Fibroblast of mammary gland (primary cell): ENCODE measurements around the gene ANKRD55.

ENCODE experiments used
- DNase-seq: peaks from one replicate; pipeline ENCODE4 v3.0.0-alpha.2; 2010; ENCODE audit warnings: low read depth
- H3K4me3 ChIP-seq: 2 replicates; pipeline ENCODE4 v1.5.1; 2011; ENCODE audit warnings: low read depth, mild to moderate bottlenecking, low read length, moderate library complexity; ENCODE audit not compliant: control insufficient read depth
- CTCF ChIP-seq: conservative IDR thresholded peaks from 2 replicates; pipeline ENCODE4 v1.5.1; 2011; ENCODE audit warnings: low read depth, low read length, inconsistent platforms; ENCODE audit not compliant: control insufficient read depth, insufficient read depth

The ANKRD55 gene

GRCh38 chr5:56119050-56119449, 114.1 kb downstream of the ANKRD55 start:
- DNase-seq = no peak
- TF ChIP-seq CTCF = no peak

GRCh38 chr5:56116599-56117141, 116.5 kb downstream of the ANKRD55 start:
- H3K4me3 ChIP-seq = no peak overlapping the region
- no peak for TF ChIP-seq CTCF
- no peak for DNase-seq

More at GRCh38 chr5:56119050-56119449, 114.1 kb downstream of the ANKRD55 start:
- H3K4me3 ChIP-seq = no peak overlapping the region

DNA sequence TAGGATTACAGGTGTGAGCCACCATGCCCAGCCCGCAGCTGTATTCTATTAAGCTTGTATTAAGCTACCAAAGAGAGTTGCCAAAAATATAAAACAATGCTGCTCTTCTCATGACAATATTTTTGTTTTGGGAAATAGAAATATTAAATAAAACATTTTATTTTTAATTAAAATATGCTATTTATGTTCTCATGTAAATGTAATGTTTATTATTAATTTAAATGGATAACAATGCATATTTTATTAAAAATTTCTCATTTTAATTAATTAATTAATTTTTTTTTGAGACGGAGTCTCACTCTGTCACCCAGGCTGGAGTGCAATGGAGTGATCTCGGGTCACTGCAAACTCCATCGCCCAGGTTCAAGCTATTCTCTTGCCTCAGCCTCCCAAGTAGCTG, 117.5 kb downstream of the ANKRD55 start:
- no peak overlapping the region for H3K4me3 ChIP-seq
- no peak for TF ChIP-seq CTCF
- no peak for DNase-seq

GRCh38 chr5:56112526-56113121, 120.5 kb downstream of the ANKRD55 start:
- no peak for TF ChIP-seq CTCF
- DNase-seq = peak; percentile 46

DNA sequence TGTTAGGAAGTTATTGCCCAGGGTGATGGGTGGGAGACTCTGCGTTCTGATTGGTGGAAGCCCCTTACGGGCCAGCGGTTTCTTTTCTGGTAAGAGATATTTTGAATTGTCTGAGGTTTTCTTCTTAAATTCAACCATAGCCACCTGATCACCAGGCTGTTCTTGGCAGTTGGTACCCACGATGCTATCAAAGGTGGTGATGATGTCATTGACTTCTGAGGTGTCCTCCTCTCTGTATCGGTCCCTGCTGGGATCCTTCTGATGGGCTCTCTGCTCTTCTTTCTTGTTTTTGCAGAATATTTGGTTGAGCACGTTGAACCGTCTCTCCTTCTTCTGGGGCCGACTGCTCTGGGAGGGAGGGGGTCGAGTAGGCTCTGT, 121.7 kb downstream of the ANKRD55 start:
- no peak overlapping the region for H3K4me3 ChIP-seq
- TF ChIP-seq CTCF = no peak
- DNase-seq = no peak

More at GRCh38 chr5:56112526-56113121, 120.5 kb downstream of the ANKRD55 start:
- no peak overlapping the region for H3K4me3 ChIP-seq

- TF ChIP-seq CTCF = no peak
- H3K4me3 ChIP-seq = no peak overlapping the region
- no peak for DNase-seq
Measured at GRCh38 chr5:56110646-56111403, 122.3 kb downstream of the ANKRD55 start.
